ENCODE results near the gene GNA15.
A peak's percentile ranks its signal among the peaks of the same experiment; 100 is the strongest.

Gene GNA15

GRCh38 chr19:3122512-3122870 is 13.3 kb upstream of the GNA15 start:
- DNase-seq = no peak

DNA sequence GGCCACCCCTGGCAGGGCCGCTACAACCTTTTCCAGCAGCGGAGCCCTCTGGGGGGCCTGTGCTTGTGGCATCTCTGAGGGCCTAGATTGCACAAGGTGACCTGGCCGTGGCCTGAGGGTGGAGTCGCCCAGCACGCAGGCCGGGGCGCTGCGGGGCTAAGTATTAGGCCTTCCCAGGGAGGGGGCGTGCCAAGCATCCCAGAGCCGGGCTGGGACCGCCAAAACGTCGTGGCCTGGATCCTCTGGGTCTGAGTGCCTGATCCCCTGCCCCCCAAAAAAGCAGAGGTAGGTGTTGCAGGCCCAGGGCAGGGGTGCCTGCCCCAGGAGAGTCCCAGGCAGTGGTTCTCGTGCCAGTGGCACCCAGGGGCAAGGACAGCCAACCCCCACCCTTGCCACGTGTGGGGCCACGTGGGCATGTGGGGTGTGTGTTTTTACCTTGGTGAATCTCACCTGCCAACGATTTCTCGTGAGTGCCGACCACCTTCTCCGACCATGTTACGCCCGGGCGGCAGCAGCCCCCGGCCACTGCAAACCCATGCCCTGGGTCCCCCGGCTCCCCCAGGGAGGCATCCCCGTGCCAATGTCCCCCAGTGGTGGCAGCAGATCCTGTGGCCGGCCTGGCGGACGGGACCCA is 12.6 kb upstream of the GNA15 start:
- no peak for DNase-seq

- no peak for DNase-seq
These were observed 11.9 kb upstream of the GNA15 start for GRCh38 chr19:3123956-3124355.

DNA sequence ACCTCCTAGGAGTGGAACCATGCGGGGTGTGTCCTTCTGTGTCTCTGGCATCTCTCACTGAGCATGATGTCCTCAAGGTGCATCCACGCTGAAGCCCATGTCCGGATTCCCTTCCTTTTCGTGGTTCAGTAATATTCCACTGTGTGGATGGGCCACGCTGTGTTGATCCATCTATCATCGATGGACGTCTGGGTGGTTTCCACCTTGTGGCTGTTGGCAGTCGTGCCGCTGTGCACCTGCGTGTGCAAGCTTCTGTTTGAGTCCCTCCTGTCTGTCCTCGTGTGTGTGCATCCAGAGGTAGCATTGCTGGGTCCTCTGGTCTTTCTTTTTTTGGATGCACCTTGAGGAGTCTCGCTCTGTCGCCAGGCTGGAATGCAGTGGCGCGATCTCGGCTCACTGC is 11.2 kb upstream of the GNA15 start:
- DNase-seq = no peak

GRCh38 chr19:3125900-3126524 is 9.8 kb upstream of the GNA15 start:
- DNase-seq = no peak

DNA sequence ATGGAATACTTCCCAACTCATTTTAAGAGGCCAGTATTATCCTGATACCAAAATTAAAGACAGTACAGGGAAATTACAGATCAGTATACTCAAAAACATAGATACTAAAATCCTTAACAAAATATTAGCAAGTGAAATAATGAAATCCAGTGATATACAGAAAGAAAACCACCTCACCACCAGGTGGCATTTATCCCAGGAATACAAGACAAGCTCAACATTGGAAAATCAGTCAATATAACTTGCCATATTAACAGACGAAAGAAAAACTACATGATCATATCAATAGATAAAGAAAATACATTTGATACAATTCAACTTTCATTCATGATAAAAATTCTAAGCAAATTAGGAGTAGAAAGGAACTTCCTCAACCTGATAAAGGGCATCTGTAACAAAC is 6.7 kb upstream of the GNA15 start:
- peak; percentile 19 for DNase-seq

DNA sequence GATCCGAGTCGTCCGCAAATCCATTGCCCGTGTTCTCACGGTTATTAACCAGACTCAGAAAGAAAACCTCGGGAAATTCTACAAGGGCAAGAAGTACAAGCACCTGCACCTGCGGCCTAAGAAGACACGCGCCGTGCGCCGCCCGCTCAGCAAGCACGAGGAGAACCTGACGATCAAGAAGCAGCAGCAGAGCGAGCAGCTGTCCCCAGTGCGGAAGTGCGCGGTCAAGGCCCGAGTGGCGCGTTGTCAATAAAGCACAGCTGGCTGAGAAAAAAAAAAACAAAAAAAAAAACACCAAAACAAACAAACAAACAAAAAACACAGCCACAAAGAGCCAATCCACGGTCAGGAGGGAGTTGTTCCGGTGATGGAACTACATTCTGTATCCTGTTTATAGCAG is 4.7 kb upstream of the GNA15 start:
- no peak for DNase-seq

DNA sequence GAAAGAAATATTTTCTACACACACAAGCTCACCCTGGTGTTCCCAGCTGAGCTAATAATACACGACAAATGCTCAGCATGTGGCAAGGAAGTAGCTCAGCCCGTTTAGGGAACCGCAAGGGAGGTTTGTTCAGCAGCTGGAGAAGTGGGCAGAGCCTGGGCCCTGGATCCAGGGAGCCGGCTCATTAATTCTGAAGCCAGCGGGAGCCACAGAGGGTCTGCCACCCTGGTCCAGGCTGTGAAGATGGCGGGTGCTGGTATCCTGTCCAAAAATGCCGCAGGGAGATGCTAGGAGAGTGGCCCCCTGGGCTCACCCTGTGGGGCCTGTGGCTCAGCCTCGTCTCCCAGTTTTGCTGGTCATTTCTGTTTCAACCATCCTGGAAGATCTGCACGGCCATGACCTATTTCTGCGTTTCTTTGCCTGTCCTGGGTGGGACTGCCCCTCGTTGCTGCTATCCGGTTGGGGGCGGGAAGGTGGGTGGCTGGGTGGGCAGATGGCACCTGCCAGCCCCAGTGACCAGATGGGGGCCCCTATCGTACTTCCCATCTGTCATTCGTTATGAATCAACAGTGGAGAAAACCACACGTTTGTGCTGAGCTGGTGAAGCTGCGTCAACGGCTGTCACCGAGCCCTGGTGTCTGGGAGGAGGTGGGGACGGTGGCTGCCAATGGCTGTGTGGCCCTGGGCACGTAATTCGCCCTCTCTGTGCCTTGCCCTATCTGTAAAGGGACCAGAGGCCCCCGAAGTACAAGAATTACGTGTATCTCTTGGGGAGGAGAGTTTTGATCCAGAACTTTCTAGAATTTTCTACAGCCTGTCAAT is 2.7 kb upstream of the GNA15 start:
- peak; percentile 20 for DNase-seq

GRCh38 chr19:3133793-3134116 is 2.1 kb upstream of the GNA15 start:
- no peak for DNase-seq

DNA sequence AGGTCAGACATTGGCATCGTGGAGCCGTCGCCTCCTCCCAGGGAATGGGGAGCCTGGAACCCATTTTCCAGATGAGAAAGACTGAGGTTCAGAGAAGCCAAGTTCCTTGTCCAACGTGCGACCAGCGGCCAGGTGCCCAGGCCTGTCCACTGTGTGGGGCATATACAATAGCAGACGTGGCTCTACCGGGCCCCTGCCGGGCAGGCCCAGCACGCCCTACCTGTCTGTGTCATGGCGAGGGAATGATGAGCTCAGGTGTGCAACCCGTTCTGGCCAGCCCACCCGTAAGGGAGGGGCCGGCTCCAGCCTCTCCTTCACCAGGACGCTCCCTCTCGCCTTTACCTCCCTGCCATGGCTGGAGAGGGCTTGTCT is 837 bp downstream of the GNA15 start:
- DNase-seq = no peak

DNA sequence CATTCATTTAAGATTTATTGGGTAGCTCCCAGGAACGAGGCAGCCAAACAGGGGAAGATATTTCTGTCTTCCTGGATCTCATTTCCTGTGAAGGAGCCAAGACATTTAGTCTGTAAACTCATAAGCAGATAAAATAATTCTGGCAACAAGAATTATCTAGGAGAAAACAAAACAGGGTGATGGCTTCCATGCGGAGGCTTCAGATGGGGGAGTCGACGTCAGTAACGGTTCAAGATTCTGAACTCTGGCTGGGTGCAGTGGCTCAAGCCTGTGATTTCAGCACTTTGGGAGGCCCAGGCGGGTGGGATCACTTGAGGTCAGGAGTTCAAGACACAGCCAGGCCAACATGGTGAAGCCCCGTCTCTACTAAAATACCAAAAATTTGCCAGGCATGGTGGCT is 1.3 kb downstream of the GNA15 start:
- DNase-seq = no peak

DNA sequence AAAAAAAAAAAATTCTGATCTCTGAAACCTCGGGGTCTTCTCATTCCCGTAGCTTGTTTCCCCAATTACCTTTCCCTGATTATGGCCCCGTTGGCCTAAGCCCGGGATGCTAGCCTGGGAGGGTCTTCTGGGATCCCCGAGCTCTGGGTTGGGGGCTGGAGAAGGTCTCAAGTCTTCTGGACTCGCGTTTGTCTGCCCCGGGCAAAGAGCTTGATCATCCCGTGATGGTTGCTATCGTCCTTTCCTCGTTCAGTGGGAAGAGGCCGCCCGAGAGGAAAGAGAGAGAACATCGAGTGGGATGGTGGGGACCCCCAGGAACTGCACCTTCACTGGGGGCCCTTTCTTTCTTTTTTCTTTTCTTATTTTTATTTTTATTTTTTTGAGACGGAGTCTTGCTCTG is 2.4 kb downstream of the GNA15 start:
- no peak for DNase-seq

DNA sequence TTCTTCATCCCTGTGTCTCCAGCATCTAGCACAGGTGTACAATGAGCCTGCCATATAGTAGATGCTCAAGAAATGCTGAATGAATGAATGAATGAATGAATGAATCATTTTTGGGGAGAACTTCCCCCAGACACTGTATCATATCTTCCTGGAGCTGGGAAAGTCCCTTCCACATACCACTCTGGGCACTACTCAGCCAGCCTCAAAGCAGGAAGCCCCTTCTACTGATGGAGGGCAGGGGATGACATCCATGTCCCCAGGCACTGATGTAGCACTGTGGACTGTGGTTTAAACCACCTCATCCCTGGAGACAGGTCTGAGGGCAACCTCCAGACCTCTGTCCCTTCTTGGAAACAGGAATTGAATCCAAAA is 4.8 kb downstream of the GNA15 start:
- DNase-seq = no peak

DNA sequence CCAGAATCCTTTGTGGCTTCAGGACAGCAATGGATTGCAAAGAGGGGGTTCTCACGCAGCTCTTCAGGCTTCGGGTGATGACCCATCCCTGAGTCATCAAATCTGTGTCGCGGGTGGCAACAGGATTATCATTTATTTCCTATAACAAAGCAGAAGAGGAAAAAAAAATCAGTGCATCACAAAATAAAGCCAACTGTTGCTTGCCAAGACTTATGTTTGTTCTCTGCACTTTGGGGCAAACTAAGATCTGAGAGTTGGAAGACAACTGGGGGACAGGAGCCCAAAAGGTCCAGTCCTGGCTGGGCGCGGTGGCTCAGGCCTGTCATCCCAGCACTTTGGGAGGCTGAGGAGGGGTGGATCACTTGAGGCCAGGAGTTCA is 6.4 kb downstream of the GNA15 start:
- DNase-seq = no peak

DNA sequence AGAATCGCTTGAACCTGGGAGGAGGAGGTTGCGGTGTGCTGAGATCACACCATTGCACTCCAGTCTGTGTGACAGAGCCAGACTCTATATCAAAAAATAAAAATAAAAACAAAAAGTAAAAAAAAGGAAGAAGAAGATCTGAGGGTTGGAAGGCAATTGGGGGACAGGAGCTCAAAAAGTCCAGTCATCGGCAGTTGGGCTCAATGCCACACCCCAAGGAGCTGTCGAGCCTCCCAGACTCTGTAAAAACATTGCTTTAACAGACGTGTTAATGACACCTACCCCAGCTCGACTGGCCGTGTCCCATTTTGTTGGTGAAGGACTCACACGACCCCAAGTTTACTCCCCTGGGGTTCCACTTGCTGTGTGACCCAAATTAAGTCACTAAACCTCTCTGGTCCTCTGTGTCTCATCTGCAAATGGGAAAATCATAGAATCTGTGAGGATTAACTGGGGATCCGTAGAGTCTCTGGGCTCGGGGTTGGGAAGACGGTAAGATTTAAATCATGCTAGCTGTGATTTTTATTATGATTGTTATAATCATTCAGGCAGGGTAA is 7.0 kb downstream of the GNA15 start:
- no peak for DNase-seq

- no peak for DNase-seq
These were observed 10.3 kb downstream of the GNA15 start for GRCh38 chr19:3145909-3146676.

DNA sequence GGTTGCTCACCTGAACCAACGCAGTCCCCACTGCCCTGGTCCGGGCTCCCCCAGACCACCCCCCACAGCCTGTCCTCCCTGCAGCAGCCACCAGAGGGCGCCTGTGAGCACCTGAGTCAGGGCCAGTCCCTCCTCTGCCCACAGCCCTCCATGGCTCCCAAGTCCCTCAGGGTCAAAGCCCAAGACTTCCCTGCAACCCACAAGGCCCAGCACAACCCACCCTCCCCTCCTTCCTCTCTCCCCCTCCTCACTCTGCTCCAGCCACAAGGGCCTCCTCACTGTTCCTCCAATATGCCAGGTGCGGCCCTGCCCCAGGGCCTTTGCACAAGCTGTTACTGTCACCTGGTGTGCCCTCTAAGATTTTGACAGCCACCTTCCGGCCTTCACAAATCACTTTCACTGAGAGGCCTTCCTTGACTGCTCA is 10.9 kb downstream of the GNA15 start:
- no peak for DNase-seq

DNA sequence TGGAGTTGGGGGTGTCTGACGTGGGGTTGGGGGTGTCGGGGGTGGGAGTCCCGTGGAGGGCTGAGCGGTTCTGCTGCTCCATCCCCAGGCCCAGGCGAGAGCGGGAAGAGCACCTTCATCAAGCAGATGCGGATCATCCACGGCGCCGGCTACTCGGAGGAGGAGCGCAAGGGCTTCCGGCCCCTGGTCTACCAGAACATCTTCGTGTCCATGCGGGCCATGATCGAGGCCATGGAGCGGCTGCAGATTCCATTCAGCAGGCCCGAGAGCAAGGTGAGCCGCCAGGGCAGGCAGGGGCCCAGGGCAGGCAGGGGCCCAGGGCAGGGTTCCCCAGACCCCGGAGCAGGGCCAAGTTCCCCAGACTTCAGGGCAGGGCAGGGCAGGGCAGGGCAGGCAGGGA is 12.7 kb downstream of the GNA15 start:
- DNase-seq = no peak

- no peak for DNase-seq
These were observed 13.3 kb downstream of the GNA15 start for GRCh38 chr19:3149089-3149488.

DNA sequence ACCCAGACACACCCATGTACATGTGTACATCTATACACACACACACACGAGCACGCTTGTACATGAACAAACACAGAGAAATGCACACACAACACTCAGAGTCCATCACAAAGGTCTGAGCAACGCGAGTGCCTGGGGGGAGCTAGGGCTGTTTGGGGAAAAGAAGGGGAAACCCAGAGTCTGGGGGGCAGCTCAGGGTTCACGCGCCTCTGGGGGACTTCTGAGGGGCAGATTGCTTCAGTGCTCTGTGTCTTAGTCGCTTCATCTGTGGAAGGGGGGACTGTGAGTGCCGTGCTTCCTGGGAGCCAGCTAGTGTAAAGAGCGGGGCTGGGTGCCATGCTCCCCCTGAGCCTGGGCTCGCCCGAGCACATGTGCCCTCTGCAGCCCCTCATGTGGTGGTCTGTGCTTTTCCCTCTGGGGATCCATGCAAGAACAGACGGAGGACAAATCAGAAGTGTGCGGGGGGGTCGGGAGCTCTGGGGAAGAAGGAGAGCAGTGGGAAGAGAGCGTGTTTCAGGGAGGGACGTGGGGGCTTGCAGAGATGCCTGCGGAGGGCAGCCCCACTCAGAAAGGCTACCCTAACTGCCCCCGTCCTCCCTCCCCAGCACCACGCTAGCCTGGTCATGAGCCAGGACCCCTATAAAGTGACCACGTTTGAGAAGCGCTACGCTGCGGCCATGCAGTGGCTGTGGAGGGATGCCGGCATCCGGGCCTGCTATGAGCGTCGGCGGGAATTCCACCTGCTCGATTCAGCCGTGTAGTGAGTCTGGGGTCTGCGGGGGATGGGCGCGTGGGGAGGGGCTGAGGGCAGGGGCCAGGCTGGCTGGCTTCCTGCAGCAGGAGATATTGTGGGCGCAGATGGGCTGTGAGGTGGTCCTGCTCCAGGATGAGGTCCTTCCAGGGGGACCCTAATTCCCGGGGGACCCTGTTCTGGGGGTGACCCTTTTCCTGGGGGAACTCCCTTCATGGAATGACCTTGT is 14.0 kb downstream of the GNA15 start:
- no peak for DNase-seq

DNA sequence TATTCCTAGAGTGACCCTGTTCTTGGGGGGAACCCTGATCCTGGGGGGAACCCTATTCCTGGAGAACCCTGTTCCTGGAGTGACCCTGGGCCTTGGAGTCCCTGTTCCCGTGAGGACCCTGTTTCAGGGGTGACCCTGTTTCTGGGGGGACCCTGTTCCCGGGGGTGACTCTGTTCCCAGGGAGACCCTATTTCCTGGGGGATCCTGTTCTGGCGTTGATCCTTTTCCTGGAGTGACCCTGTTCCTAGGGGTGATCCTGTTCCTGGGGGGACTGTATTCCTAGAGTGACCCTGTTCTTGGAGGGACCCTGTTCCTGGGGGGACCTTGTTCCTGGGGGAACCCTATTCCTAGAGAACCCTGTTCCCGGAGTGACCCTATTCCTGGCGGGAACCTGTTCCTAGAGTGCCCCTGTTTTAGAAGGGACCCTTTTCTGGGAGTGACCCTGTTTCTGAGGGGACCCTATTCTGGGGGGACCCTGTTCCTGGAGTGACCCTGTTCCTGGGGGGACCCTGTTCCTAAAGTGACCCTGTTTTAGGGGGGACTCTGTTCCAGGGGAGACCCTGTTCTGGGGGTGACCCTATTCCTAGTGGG is 15.0 kb downstream of the GNA15 start:
- no peak for DNase-seq
